HFFc6 (cell line): ENCODE measurements around the gene ZBTB16. TPM values are rescaled to one million over a fixed set of nuclear protein-coding genes. Genes with fewer than 3 reads are reported as not detected.

Experiments
- DNase-seq: peaks from one replicate; pipeline ENCODE4 v3.0.0-alpha.2; 2018
- H3K27ac Mint-ChIP-seq: 2 replicates; pipeline ENCODE4 v1.8.0; 2020; ENCODE audit warnings: mild to moderate bottlenecking, mixed read lengths
- H3K27me3 Mint-ChIP-seq: 2 replicates; pipeline ENCODE4 v1.8.0; 2021; ENCODE audit warnings: mild to moderate bottlenecking, moderate library complexity, mixed read lengths; ENCODE audit not compliant: insufficient read depth
- H3K36me3 Mint-ChIP-seq: 2 replicates; pipeline ENCODE4 v1.8.0; 2021; ENCODE audit warnings: low read depth, mixed read lengths
- H3K4me1 Mint-ChIP-seq: 2 replicates; pipeline ENCODE4 v1.8.0; 2020; ENCODE audit warnings: low read depth, mixed read lengths
- H3K4me3 Mint-ChIP-seq: 2 replicates; pipeline ENCODE4 v1.8.0; 2020; ENCODE audit warnings: mild to moderate bottlenecking, moderate library complexity, mixed read lengths
- H3K9me3 Mint-ChIP-seq: 2 replicates; pipeline ENCODE4 v1.8.0; 2020; ENCODE audit warnings: mild to moderate bottlenecking, mixed read lengths
- CTCF ChIP-seq: fragments of 200-600 bp; sonication (generic); IDR thresholded peaks from 2 replicates; pipeline ENCODE4 v1.5.0; 2021; ENCODE audit warnings: antibody characterized with exemption, mild to moderate bottlenecking
- total RNA-seq, 6 experiments: library from RNA; stranded (reverse); fragmentation: NEBNext Ultra II Directional; extraction: Animal tissue kit (Norgen Biotek cat#: 25700); gene quantifications; 2 replicates in 1 of 6; 3 replicates in 5 of 6; pipeline ENCODE4 v1.2.3, GENCODE V29; 2021

ZBTB16 gene
- total RNA-seq, 6 experiments from 2014 or later, result not detected

GRCh38 chr11:114272311-114272710 is 212.8 kb downstream of the ZBTB16 start:
- DNase-seq, result no peak
- no peak overlapping the region for H3K4me3 Mint-ChIP-seq
- TF ChIP-seq CTCF, result no peak
- no peaks in the 10 kb centered on the region for H3K4me1 Mint-ChIP-seq
- H3K36me3 Mint-ChIP-seq, result no peaks in the 10 kb centered on the region
- H3K27ac Mint-ChIP-seq, result no peak overlapping the region
- H3K9me3 Mint-ChIP-seq, result 0 out of 2 replicates have a peak, but pooled peaks cover 4% of the 10 kb centered on the region
- H3K27me3 Mint-ChIP-seq, result peaks cover 47% of the 10 kb centered on the region

- 0 out of 2 replicates have a peak, but pooled peaks cover 4% of the 10 kb centered on the region for H3K9me3 Mint-ChIP-seq
- H3K27ac Mint-ChIP-seq, result no peak overlapping the region
- H3K27me3 Mint-ChIP-seq, result peaks cover 50% of the 10 kb centered on the region
Observed at GRCh38 chr11:114273071-114273470, 213.6 kb downstream of the ZBTB16 start.

GRCh38 chr11:114273890-114274635 is 214.6 kb downstream of the ZBTB16 start:
- H3K4me3 Mint-ChIP-seq, result no peak overlapping the region
- H3K4me1 Mint-ChIP-seq, result no peaks in the 10 kb centered on the region; the same call in 1 of the 2 replicates
- TF ChIP-seq CTCF, result no peak
- H3K27ac Mint-ChIP-seq, result no peak overlapping the region
- H3K9me3 Mint-ChIP-seq, result 0 out of 2 replicates have a peak, but pooled peaks cover 4% of the 10 kb centered on the region
- peaks cover 47% of the 10 kb centered on the region for H3K27me3 Mint-ChIP-seq
- no peak for DNase-seq
- no peaks in the 10 kb centered on the region for H3K36me3 Mint-ChIP-seq

More at GRCh38 chr11:114273071-114273470, 213.6 kb downstream of the ZBTB16 start:
- TF ChIP-seq CTCF, result no peak
- H3K4me3 Mint-ChIP-seq, result no peak overlapping the region
- H3K36me3 Mint-ChIP-seq, result no peaks in the 10 kb centered on the region
- no peak for DNase-seq
- H3K4me1 Mint-ChIP-seq, result no peaks in the 10 kb centered on the region

GRCh38 chr11:114274637-114275036 is 215.1 kb downstream of the ZBTB16 start:
- peaks cover 45% of the 10 kb centered on the region for H3K27me3 Mint-ChIP-seq
- 0 out of 2 replicates have a peak, but pooled peaks cover 4% of the 10 kb centered on the region for H3K9me3 Mint-ChIP-seq
- H3K27ac Mint-ChIP-seq, result no peak overlapping the region
- no peak for TF ChIP-seq CTCF
- H3K4me1 Mint-ChIP-seq, result peaks cover 5% of the 10 kb centered on the region
- H3K36me3 Mint-ChIP-seq, result no peaks in the 10 kb centered on the region
- DNase-seq, result no peak
- no peak overlapping the region for H3K4me3 Mint-ChIP-seq

GRCh38 chr11:114275280-114275679 is 215.8 kb downstream of the ZBTB16 start:
- Mint-ChIP-seq H3K36me3 (no peaks in the 10 kb centered on the region), H3K27ac (no peak overlapping the region), H3K4me3 (no peak overlapping the region), H3K27me3 (peaks cover 43% of the 10 kb centered on the region), H3K4me1 (peaks cover 12% of the 10 kb centered on the region), H3K9me3 (0 out of 2 replicates have a peak, but pooled peaks cover 4% of the 10 kb centered on the region)
- DNase-seq, result no peak
- TF ChIP-seq CTCF, result no peak
